Measurements from ENCODE around the gene HSF4.

DNA sequence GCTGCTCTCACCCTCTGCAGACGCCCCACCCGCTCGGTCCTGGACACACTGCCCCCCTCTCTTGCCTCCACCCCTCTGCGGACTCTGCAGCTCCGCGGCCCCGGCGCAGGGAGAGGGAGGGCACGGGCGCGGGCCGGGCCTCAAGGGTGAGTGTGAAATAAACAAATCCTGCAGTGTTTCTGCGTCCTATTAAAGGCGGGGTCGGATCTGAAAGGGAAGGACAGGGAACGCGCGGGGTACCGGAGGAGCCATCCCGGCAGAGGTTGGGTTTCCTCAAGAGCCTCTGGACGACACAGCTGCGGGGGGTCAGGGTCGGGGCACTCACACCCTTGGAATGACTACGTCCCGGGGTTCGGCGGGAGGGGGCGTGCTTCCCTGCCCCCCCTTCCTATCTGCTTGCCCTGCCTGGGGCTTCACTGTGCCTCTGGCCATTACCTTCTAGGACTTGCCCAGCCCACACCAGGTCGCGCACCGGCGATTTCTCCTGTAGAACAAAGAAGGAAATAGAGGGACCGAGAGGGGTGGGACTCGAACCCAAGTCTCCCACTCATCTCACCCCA, 466 bp upstream of the HSF4 start:
- TF ChIP-seq, protein P1, sequence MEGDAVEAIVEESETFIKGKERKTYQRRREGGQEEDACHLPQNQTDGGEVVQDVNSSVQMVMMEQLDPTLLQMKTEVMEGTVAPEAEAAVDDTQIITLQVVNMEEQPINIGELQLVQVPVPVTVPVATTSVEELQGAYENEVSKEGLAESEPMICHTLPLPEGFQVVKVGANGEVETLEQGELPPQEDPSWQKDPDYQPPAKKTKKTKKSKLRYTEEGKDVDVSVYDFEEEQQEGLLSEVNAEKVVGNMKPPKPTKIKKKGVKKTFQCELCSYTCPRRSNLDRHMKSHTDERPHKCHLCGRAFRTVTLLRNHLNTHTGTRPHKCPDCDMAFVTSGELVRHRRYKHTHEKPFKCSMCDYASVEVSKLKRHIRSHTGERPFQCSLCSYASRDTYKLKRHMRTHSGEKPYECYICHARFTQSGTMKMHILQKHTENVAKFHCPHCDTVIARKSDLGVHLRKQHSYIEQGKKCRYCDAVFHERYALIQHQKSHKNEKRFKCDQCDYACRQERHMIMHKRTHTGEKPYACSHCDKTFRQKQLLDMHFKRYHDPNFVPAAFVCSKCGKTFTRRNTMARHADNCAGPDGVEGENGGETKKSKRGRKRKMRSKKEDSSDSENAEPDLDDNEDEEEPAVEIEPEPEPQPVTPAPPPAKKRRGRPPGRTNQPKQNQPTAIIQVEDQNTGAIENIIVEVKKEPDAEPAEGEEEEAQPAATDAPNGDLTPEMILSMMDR (IDR thresholded peaks at IDR 0.05), result no peak
- no peak for TF ChIP-seq POLR2AphosphoS5 (IDR thresholded peaks at IDR 0.05; ENCODE audit: low read depth, low read length)
- TF ChIP-seq, protein P2, sequence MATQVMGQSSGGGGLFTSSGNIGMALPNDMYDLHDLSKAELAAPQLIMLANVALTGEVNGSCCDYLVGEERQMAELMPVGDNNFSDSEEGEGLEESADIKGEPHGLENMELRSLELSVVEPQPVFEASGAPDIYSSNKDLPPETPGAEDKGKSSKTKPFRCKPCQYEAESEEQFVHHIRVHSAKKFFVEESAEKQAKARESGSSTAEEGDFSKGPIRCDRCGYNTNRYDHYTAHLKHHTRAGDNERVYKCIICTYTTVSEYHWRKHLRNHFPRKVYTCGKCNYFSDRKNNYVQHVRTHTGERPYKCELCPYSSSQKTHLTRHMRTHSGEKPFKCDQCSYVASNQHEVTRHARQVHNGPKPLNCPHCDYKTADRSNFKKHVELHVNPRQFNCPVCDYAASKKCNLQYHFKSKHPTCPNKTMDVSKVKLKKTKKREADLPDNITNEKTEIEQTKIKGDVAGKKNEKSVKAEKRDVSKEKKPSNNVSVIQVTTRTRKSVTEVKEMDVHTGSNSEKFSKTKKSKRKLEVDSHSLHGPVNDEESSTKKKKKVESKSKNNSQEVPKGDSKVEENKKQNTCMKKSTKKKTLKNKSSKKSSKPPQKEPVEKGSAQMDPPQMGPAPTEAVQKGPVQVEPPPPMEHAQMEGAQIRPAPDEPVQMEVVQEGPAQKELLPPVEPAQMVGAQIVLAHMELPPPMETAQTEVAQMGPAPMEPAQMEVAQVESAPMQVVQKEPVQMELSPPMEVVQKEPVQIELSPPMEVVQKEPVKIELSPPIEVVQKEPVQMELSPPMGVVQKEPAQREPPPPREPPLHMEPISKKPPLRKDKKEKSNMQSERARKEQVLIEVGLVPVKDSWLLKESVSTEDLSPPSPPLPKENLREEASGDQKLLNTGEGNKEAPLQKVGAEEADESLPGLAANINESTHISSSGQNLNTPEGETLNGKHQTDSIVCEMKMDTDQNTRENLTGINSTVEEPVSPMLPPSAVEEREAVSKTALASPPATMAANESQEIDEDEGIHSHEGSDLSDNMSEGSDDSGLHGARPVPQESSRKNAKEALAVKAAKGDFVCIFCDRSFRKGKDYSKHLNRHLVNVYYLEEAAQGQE (IDR thresholded peaks at IDR 0.05; ENCODE audit: insufficient read depth in 1 of 2, low read depth in 2 of 2, low read length in 1 of 2), result no peak
- no peak for TF ChIP-seq TCF7L2 (IDR thresholded peaks at IDR 0.05; ENCODE audit: low read depth, low read length)
- TF ChIP-seq SIN3A (IDR thresholded peaks at IDR 0.05; ENCODE audit: borderline replicate concordance, insufficient read depth, low read depth, low read length), result no peak

Measured in Panc1 (cell line).